CD8-positive, alpha-beta memory T cell (primary cell): ENCODE data around the gene TXK. TPM values are rescaled to one million over a fixed set of nuclear protein-coding genes. Genes with fewer than 3 reads are reported as not detected.
"Not testable (repeated sequence)": the region's sequence is repeated elsewhere in the genome, so short reads cannot be mapped to it uniquely, and the experiment has no call there.

Experiments used
- CTCF ChIA-PET: fragments of 350-600 bp; sonication (Branson Sonifier 250); formaldehyde crosslinking; loops from one replicate; lab custom pipeline; 2021; ENCODE audit warnings: antibody characterized with exemption; lab: Charles Lee
- POLR2A ChIA-PET: fragments of 350-600 bp; sonication (Branson Sonifier 250); formaldehyde crosslinking; loops from one replicate; lab custom pipeline; 2021; ENCODE audit warnings: antibody characterized with exemption; lab: Charles Lee
- DNase-seq, 5 donors: peaks; one replicate each; pipeline versions ENCODE4 v3.0.0 to v3.0.0-alpha.2; 2020 to 2022; ENCODE audit warnings: mixed read lengths in 1 of 5
- H3K27ac ChIP-seq: one replicate; pipeline ENCODE4 v1.7.0; 2013; ENCODE audit warnings: low read depth, mild to moderate bottlenecking, low read length, moderate library complexity
- H3K27me3 ChIP-seq: 2 replicates; pipeline ENCODE4 v1.7.0; 2013; ENCODE audit warnings: low read length, mild to moderate bottlenecking; ENCODE audit not compliant: insufficient read depth, poor library complexity, severe bottlenecking
- H3K36me3 ChIP-seq: 2 replicates; pipeline ENCODE4 v1.7.0; 2013; ENCODE audit warnings: mild to moderate bottlenecking, low read length, moderate library complexity; ENCODE audit not compliant: insufficient read depth
- H3K4me1 ChIP-seq: 2 replicates; pipeline ENCODE4 v1.7.0; 2013; ENCODE audit warnings: mild to moderate bottlenecking, low read length, moderate library complexity; ENCODE audit not compliant: insufficient read depth
- H3K4me3 ChIP-seq: 2 replicates; pipeline ENCODE4 v1.7.0; 2013; ENCODE audit warnings: mild to moderate bottlenecking, low read length
- H3K9me3 ChIP-seq: 2 replicates; pipeline ENCODE4 v1.7.0; 2013; ENCODE audit warnings: mild to moderate bottlenecking, low read length
- H3K27ac Mint-ChIP-seq, 8 donors: one replicate each; pipeline ENCODE4 v1.8.0; 2020 to 2021; ENCODE audit warnings: mixed read lengths in 8 of 8, mild to moderate bottlenecking in 6 of 8, inconsistent platforms in 3 of 8, moderate library complexity in 3 of 8
- H3K27me3 Mint-ChIP-seq, 2 donors: one replicate each; pipeline ENCODE4 v1.8.0; 2020 to 2021; ENCODE audit warnings: mixed read lengths in 2 of 2, mild to moderate bottlenecking in 1 of 2, moderate library complexity in 1 of 2
- H3K36me3 Mint-ChIP-seq, 3 donors: one replicate each; pipeline ENCODE4 v1.8.0; 2020 to 2021; ENCODE audit warnings: mixed read lengths in 3 of 3, inconsistent platforms in 1 of 3, mild to moderate bottlenecking in 1 of 3
- H3K4me1 Mint-ChIP-seq, 3 donors: one replicate each; pipeline ENCODE4 v1.8.0; 2020 to 2021; ENCODE audit warnings: mixed read lengths in 3 of 3, inconsistent platforms in 1 of 3, mild to moderate bottlenecking in 1 of 3
- H3K4me3 Mint-ChIP-seq, 7 donors: one replicate each; pipeline ENCODE4 v1.8.0; 2020 to 2021; ENCODE audit warnings: mixed read lengths in 7 of 7, mild to moderate bottlenecking in 6 of 7, moderate library complexity in 4 of 7, inconsistent platforms in 2 of 7
- H3K9me3 Mint-ChIP-seq, 5 donors: one replicate each; pipeline ENCODE4 v1.8.0; 2020 to 2022; ENCODE audit warnings: mixed read lengths in 5 of 5, mild to moderate bottlenecking in 3 of 5, moderate library complexity in 2 of 5, inconsistent platforms in 1 of 5
- polyA plus RNA-seq: library from polyadenylated mRNA; unstranded; fragments of 300-500 nt; fragmentation: Illumina TruSeq; gene quantifications from one replicate; pipeline ENCODE4 v1.2.3, GENCODE V29; 2021
- total RNA-seq, 2 experiments: library from RNA; stranded (reverse); gene quantifications; one replicate each; pipeline ENCODE4 v1.2.3, GENCODE V29; 2021

TXK gene
- total and polyA plus RNA-seq, 3 experiments from 2014 or later = 6.0 to 70.0 (median 6.4) TPM

DNA sequence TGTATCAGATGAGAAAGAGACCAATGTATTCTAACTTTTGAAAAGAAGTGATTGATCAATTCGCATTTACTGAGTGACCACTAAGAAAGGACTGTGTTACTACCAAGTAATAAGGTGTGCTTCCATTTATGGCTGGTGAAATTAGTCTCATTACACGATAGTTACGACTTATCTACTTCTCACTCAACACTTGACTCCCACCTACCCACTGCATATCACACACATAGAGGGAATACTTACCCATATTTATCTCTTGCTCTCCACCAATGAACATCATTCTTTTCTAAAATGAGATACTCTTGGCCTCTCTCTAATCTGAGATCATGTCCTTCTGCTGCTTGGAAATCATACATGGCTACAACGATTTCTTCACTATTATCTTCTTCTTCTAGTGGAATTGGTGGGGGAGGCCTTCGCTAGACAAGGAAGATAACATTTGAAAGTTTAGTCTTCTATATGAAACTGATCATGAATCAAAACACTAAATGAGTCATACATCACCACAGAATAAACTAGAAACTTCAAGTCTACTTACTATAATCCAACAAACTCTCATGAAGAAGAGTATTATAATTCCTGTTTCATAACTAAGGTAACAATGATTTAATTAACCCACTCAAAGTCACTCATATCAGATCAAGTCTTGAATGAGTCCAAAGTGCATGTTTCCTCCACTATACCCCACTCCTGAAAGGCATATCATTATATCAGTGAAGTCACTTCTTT is 33.7 kb upstream of the TXK start:
- Histone ChIP-seq H3K27ac (no peak overlapping the region), H3K4me3 (no peak overlapping the region), H3K27me3 (no peaks in the 10 kb centered on the region), H3K36me3 (no peaks in the 10 kb centered on the region), H3K4me1 (no peaks in the 10 kb centered on the region), H3K9me3 (no peaks in the 10 kb centered on the region)
- H3K27ac Mint-ChIP-seq = no peak overlapping the region
- no peaks in the 10 kb centered on the region for H3K4me1 Mint-ChIP-seq
- DNase-seq = no peak
- H3K36me3 Mint-ChIP-seq = peaks cover 7 to 9% (median 9%) of the 10 kb centered on the region in 3 donors
- ChIA-PET CTCF (no interaction called here), POLR2A (no interaction called here)
- no peak overlapping the region for H3K4me3 Mint-ChIP-seq
- H3K27me3 Mint-ChIP-seq = peaks cover 0 to 2% of the 10 kb centered on the region in 2 donors
- H3K9me3 Mint-ChIP-seq = no peaks in the 10 kb centered on the region

DNA sequence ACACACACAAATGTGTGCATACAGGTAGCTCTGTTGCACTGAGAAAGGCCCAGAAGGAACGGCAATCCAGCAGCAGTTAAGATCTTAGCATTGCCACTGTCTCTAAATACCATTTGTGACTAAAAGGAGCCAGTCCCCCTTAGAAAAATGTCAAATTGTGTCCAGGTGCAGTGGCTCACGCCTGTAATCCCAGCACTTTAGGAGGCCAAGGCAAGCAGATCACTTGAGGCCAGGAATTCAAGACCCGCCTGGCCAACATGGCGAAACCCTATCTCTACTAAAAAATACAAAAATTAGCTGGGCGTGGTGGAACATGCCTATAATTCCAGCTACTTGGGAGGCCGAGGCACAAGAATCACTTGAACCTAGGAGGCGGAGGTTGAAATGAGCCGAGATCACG is 30.5 kb upstream of the TXK start:
- H3K27ac Mint-ChIP-seq, CTCF ChIA-PET, H3K9me3 Mint-ChIP-seq, H3K9me3 ChIP-seq, H3K4me3 ChIP-seq, H3K4me1 Mint-ChIP-seq, H3K27me3 Mint-ChIP-seq, H3K4me1 ChIP-seq, H3K36me3 ChIP-seq, H3K4me3 Mint-ChIP-seq, POLR2A ChIA-PET, H3K27ac ChIP-seq, H3K27me3 ChIP-seq, DNase-seq: not testable (repeated sequence)
- peaks cover 7 to 18% (median 9%) of the 10 kb centered on the region in 3 donors for H3K36me3 Mint-ChIP-seq

DNA sequence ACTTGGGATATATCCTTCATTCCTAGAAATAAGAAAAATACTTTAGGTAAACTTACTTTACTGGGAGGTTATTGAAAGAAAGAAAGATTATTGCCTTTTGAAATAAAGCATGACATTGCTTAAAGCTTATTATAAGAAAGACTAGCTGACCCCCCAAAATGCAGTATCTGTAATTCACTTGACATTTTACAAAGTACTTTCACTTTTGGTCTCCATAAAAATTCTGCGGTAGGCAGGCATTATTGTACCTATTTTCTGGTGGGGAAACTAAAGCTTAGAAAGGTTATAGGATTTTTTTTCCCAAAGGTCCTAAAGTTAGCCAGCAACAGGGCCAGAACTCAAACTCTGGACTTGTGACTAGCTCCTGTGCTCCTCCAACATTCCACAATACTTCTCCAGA is 29.7 kb upstream of the TXK start:
- no peaks in the 10 kb centered on the region for H3K4me1 Mint-ChIP-seq
- POLR2A ChIA-PET = no interaction called here
- Histone ChIP-seq H3K4me3 (no peak overlapping the region), H3K27me3 (no peaks in the 10 kb centered on the region), H3K4me1 (no peaks in the 10 kb centered on the region), H3K36me3 (no peaks in the 10 kb centered on the region), H3K27ac (no peak overlapping the region), H3K9me3 (no peaks in the 10 kb centered on the region)
- CTCF ChIA-PET = no interaction called here
- H3K36me3 Mint-ChIP-seq = peaks cover 7 to 22% (median 13%) of the 10 kb centered on the region in 3 donors
- H3K9me3 Mint-ChIP-seq = no peaks in the 10 kb centered on the region
- no peak for DNase-seq
- H3K27me3 Mint-ChIP-seq = no peaks in the 10 kb centered on the region
- H3K4me3 Mint-ChIP-seq = no peak overlapping the region
- no peak overlapping the region for H3K27ac Mint-ChIP-seq

DNA sequence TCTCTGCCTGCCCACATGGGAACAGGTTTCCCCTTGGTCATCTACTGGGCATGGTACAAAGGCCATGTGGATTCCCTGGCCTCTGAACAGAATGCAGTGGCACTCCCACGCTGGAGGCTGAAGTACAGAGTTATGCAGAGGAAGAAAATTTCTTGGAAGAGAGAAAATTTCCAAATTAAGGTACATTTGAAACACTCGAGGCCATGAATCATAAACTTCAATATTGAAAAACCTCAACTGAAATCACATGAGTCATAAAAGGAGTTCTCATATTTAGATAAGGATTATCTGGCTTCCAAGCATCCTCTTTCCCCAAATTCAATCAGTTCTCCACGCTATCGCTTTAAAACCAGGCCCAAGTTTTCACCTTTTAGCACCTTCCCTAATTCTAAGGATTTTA is 28.1 kb upstream of the TXK start:
- no peaks in the 10 kb centered on the region for H3K27me3 Mint-ChIP-seq
- Histone ChIP-seq H3K27me3 (no peaks in the 10 kb centered on the region), H3K4me3 (no peak overlapping the region), H3K9me3 (no peaks in the 10 kb centered on the region), H3K4me1 (no peaks in the 10 kb centered on the region), H3K36me3 (no peaks in the 10 kb centered on the region), H3K27ac (no peak overlapping the region)
- peaks cover 0 to 6% (median 2%) of the 10 kb centered on the region in 5 donors for H3K9me3 Mint-ChIP-seq
- ChIA-PET CTCF (interaction anchor here (0.6 kb wide), 1 partner anchor 129 kb away, joined by 4 read pairs; no protein-coding TSS in a partner anchor), POLR2A (no interaction called here)
- DNase-seq = no peak
- no peak overlapping the region for H3K4me3 Mint-ChIP-seq
- H3K36me3 Mint-ChIP-seq = peaks cover 7 to 17% (median 14%) of the 10 kb centered on the region in 3 donors
- H3K4me1 Mint-ChIP-seq = no peaks in the 10 kb centered on the region
- H3K27ac Mint-ChIP-seq = no peak overlapping the region

DNA sequence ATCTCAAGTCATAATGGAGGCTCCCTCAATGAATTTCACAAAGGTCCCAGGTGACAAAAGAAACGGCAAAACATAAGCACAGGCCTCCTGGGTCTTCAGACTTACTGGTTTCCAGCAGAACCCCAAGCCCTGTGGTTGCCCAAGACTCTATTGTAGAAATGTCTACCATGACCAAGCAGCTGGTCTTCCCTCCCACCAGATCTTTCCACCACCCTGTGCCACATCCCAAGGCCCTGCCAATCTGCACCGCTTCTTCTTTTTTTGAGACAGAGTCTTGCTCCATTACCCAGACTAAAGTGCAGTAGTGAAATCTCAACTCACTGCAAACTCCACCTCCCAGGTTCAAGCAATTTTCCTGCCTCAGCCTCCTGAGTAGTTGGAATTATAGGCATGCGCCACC is 23.2 kb upstream of the TXK start:
- CTCF ChIA-PET = no interaction called here

DNA sequence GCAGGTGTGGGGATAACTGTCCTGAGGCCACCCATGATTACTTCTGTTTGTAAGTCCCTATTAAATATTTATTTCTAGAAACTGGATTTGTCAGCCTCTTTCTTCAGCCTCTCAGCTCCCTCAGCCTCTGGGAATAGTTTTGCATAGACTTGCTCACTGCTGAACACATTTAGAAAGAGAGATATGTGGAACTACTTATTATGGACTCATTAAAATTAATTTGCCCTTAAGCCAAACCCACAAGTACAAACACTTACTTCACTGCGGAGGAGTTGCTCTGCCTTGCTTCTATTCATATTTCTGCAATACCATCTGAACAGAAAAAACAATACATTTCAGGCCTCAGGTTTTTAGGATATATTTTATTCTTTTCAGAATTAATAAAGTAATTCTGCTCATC is 22.4 kb upstream of the TXK start:
- no peak overlapping the region for H3K27ac Mint-ChIP-seq
- Histone ChIP-seq H3K4me3 (no peak overlapping the region), H3K4me1 (no peaks in the 10 kb centered on the region), H3K9me3 (peaks cover 24% of the 10 kb centered on the region), H3K27ac (no peak overlapping the region), H3K36me3 (no peaks in the 10 kb centered on the region), H3K27me3 (no peaks in the 10 kb centered on the region)
- ChIA-PET CTCF (no interaction called here), POLR2A (no interaction called here)
- H3K9me3 Mint-ChIP-seq = peaks cover 21 to 41% (median 31%) of the 10 kb centered on the region in 5 donors
- peaks cover 21 to 54% (median 47%) of the 10 kb centered on the region in 3 donors for H3K36me3 Mint-ChIP-seq
- no peaks in the 10 kb centered on the region for H3K27me3 Mint-ChIP-seq
- DNase-seq = no peak
- no peak overlapping the region for H3K4me3 Mint-ChIP-seq
- no peaks in the 10 kb centered on the region for H3K4me1 Mint-ChIP-seq

More for the DNA sequence above, 23.2 kb upstream of the TXK start:
- Mint-ChIP-seq H3K4me1 (no peaks in the 10 kb centered on the region), H3K27ac (no peak overlapping the region), H3K27me3 (no peaks in the 10 kb centered on the region), H3K4me3 (no peak overlapping the region), H3K36me3 (peaks cover 25 to 54% (median 47%) of the 10 kb centered on the region in 3 donors), H3K9me3 (peaks cover 21 to 41% (median 31%) of the 10 kb centered on the region in 5 donors)
- no peak overlapping the region for H3K27ac ChIP-seq
- POLR2A ChIA-PET = no interaction called here
- peaks cover 24% of the 10 kb centered on the region for H3K9me3 ChIP-seq
- no peak overlapping the region for H3K4me3 ChIP-seq
- no peak for DNase-seq
- H3K27me3 ChIP-seq = no peaks in the 10 kb centered on the region
- H3K36me3 ChIP-seq = no peaks in the 10 kb centered on the region
- H3K4me1 ChIP-seq = no peaks in the 10 kb centered on the region

DNA sequence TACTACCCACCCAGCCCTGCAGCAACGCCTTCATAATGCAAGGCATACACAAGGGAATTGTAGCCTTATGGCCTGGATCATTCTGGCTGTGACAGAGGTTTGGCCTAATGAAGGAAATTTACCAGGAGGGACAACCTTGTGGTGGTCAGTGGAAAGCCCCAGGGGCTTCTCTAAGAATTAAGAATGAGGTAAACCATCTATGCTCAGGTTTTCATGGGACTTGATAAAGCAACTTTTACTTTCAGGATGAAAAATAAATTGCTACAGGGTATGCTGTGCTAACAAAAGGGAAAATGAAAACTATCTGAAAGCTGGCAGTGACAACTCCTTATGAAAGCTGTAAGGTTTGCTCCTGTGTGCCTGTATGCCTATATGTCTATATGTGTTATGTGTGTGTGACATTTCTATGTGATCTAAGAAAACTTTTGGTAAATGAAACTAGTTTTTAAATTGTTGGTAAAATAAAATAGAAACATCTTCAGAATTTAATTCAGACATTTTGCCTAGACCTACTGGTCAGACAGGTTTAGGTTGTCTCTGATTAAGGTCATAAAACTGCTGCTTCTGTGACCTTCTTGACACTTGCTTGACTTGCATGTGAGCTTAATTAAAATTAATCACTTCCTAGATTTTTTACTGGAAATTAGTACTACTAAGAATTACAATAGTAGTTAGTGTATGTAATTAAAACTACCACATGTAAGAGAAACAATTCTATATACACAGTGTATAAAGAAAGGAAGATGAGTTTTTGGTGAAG is 19.9 kb upstream of the TXK start:
- DNase-seq = no peak
- ChIA-PET CTCF (no interaction called here), POLR2A (no interaction called here)
- H3K4me1 Mint-ChIP-seq = no peaks in the 10 kb centered on the region
- no peak overlapping the region for H3K27ac Mint-ChIP-seq
- peaks cover 15 to 54% (median 45%) of the 10 kb centered on the region in 3 donors for H3K36me3 Mint-ChIP-seq
- H3K27me3 Mint-ChIP-seq = no peaks in the 10 kb centered on the region
- no peaks in the 10 kb centered on the region for H3K27me3 ChIP-seq
- no peak overlapping the region for H3K4me3 Mint-ChIP-seq
- no peaks in the 10 kb centered on the region for H3K4me1 ChIP-seq
- peaks cover 21 to 41% (median 31%) of the 10 kb centered on the region in 5 donors for H3K9me3 Mint-ChIP-seq
- peaks cover 24% of the 10 kb centered on the region for H3K9me3 ChIP-seq
- no peak overlapping the region for H3K4me3 ChIP-seq
- H3K36me3 ChIP-seq = no peaks in the 10 kb centered on the region
- H3K27ac ChIP-seq = no peak overlapping the region

DNA sequence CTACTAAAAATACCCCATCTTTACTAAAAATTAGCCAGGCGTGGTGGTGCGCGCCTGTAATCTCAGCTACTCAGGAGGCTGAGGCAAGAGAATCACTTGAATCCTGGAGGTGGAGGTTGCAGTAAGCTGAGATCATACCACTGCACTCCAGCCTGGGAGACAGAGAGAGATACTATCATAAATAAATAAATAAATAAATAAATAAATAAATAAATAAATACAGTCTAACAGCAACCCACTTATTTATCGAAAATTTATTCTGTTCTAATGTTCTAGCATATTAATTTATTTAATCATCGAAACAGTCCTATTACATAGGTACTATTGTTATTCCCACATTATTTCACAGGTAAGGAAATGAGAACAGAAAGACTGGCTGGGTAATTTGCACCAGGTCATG is 18.2 kb upstream of the TXK start:
- ChIA-PET POLR2A (no interaction called here), CTCF (no interaction called here)
- Histone ChIP-seq H3K4me3 (no peak overlapping the region), H3K27me3 (no peaks in the 10 kb centered on the region), H3K36me3 (no peaks in the 10 kb centered on the region), H3K4me1 (no peaks in the 10 kb centered on the region), H3K27ac (no peak overlapping the region), H3K9me3 (peaks cover 24% of the 10 kb centered on the region)
- Mint-ChIP-seq H3K27me3 (no peaks in the 10 kb centered on the region), H3K9me3 (peaks cover 21 to 41% (median 29%) of the 10 kb centered on the region in 5 donors), H3K36me3 (peaks cover 15 to 48% (median 36%) of the 10 kb centered on the region in 3 donors), H3K4me3 (no peak overlapping the region), H3K27ac (no peak overlapping the region), H3K4me1 (no peaks in the 10 kb centered on the region)
- DNase-seq = no peak
